Activated T-helper 2 cell treated with anti-CD3 and anti-CD28 coated beads, Interferon-gamma antibody, Interleukin-2, Interleukin-4, amounts not matched to agents 10 μg/mL and 5 μg/mL and 100 μg/mL, durations not matched to agents 14 hours and 24 hours and 36 hours (primary cell): ENCODE results near the gene CPED1. TPM values are rescaled to one million over a fixed set of nuclear protein-coding genes. Genes with fewer than 3 reads are reported as not detected.
"Not testable (repeated sequence)": the region's sequence is repeated elsewhere in the genome, so short reads cannot be mapped to it uniquely, and the experiment has no call there.

Source experiments
- DNase-seq: peaks from one replicate; pipeline ENCODE4 v3.0.0; 2021; ENCODE audit warnings: low spot score
- H3K27ac Mint-ChIP-seq: one replicate; pipeline ENCODE4 v1.8.0; 2021; ENCODE audit warnings: mixed read lengths
- H3K27me3 Mint-ChIP-seq: one replicate; pipeline ENCODE4 v1.8.0; 2021; ENCODE audit warnings: low read depth, mixed read lengths
- H3K36me3 Mint-ChIP-seq: one replicate; pipeline ENCODE4 v1.8.0; 2021; ENCODE audit warnings: low read depth, mixed read lengths
- H3K4me1 Mint-ChIP-seq: one replicate; pipeline ENCODE4 v1.8.0; 2021; ENCODE audit warnings: low read depth, mixed read lengths
- H3K4me3 Mint-ChIP-seq: one replicate; pipeline ENCODE4 v1.8.0; 2021; ENCODE audit warnings: low read depth, mild to moderate bottlenecking, moderate library complexity, mixed read lengths
- H3K9me3 Mint-ChIP-seq: one replicate; pipeline ENCODE4 v1.8.0; 2021; ENCODE audit warnings: mixed read lengths
- intact Hi-C: fragments of 100-400 bp; cut with micrococcal nuclease; formaldehyde crosslinking; loops from one replicate; pipeline ENCODE4 v1.15.1; 2023
- total RNA-seq: library from RNA; stranded (reverse); gene quantifications from 2 replicates; pipeline ENCODE4 v1.2.3, GENCODE V29; 2022

The CPED1 gene
- total RNA-seq, 1 donor from 2014 or later, result not detected

GRCh38 chr7:121046009-121046408 lies 57.5 kb downstream of the CPED1 start:
- intact Hi-C loops, result no loop called here
- Mint-ChIP-seq H3K27ac (no peak overlapping the region), H3K9me3 (no peaks in the 10 kb centered on the region), H3K4me3 (no peak overlapping the region), H3K27me3 (peaks cover 3% of the 10 kb centered on the region), H3K4me1 (no peaks in the 10 kb centered on the region), H3K36me3 (no peaks in the 10 kb centered on the region)
- no peak for DNase-seq

- peaks cover 3% of the 10 kb centered on the region for H3K27me3 Mint-ChIP-seq
- no peaks in the 10 kb centered on the region for H3K9me3 Mint-ChIP-seq
- no peak for DNase-seq
- H3K36me3 Mint-ChIP-seq, result no peaks in the 10 kb centered on the region
- H3K4me1 Mint-ChIP-seq, result no peaks in the 10 kb centered on the region
- intact Hi-C loops, result no loop called here
- H3K27ac Mint-ChIP-seq, result no peak overlapping the region
- H3K4me3 Mint-ChIP-seq, result no peak overlapping the region
These were observed 58.5 kb downstream of the CPED1 start for GRCh38 chr7:121046893-121047468.

- H3K4me1 Mint-ChIP-seq, result no peaks in the 10 kb centered on the region
- no peak for DNase-seq
- H3K27me3 Mint-ChIP-seq, result peaks cover 4% of the 10 kb centered on the region
- no peaks in the 10 kb centered on the region for H3K9me3 Mint-ChIP-seq
- H3K27ac Mint-ChIP-seq, result no peak overlapping the region
- no peaks in the 10 kb centered on the region for H3K36me3 Mint-ChIP-seq
- no peak overlapping the region for H3K4me3 Mint-ChIP-seq
- intact Hi-C loops, result no loop called here
These were observed 59.7 kb downstream of the CPED1 start for GRCh38 chr7:121048195-121048594.

GRCh38 chr7:121049028-121049791 lies 60.7 kb downstream of the CPED1 start:
- intact Hi-C loops, result no loop called here

GRCh38 chr7:121049897-121050296 lies 61.4 kb downstream of the CPED1 start:
- Mint-ChIP-seq H3K27ac (no peak overlapping the region), H3K4me1 (no peaks in the 10 kb centered on the region), H3K9me3 (no peaks in the 10 kb centered on the region), H3K36me3 (no peaks in the 10 kb centered on the region), H3K27me3 (peaks cover 5% of the 10 kb centered on the region), H3K4me3 (no peak overlapping the region)
- no peak for DNase-seq
- intact Hi-C loops, result no loop called here

More at GRCh38 chr7:121049028-121049791, 60.7 kb downstream of the CPED1 start:
- H3K4me3 Mint-ChIP-seq, result no peak overlapping the region
- H3K27me3 Mint-ChIP-seq, result peaks cover 3% of the 10 kb centered on the region
- H3K36me3 Mint-ChIP-seq, result no peaks in the 10 kb centered on the region
- H3K4me1 Mint-ChIP-seq, result no peaks in the 10 kb centered on the region
- no peak overlapping the region for H3K27ac Mint-ChIP-seq
- no peaks in the 10 kb centered on the region for H3K9me3 Mint-ChIP-seq
- no peak for DNase-seq

- intact Hi-C loops, result no loop called here
- Mint-ChIP-seq H3K9me3 (no peaks in the 10 kb centered on the region), H3K4me3 (no peak overlapping the region), H3K4me1 (no peaks in the 10 kb centered on the region), H3K27me3 (peaks cover 9% of the 10 kb centered on the region), H3K36me3 (no peaks in the 10 kb centered on the region), H3K27ac (no peak overlapping the region)
- no peak for DNase-seq
These were observed 64.7 kb downstream of the CPED1 start for GRCh38 chr7:121053219-121053618.

GRCh38 chr7:121054925-121055324 lies 66.4 kb downstream of the CPED1 start:
- peaks cover 9% of the 10 kb centered on the region for H3K27me3 Mint-ChIP-seq

GRCh38 chr7:121057878-121058277 lies 69.4 kb downstream of the CPED1 start:
- H3K4me1 Mint-ChIP-seq, result no peaks in the 10 kb centered on the region

More at GRCh38 chr7:121054925-121055324, 66.4 kb downstream of the CPED1 start:
- H3K9me3 Mint-ChIP-seq, result no peaks in the 10 kb centered on the region
- DNase-seq, result no peak
- no peak overlapping the region for H3K4me3 Mint-ChIP-seq
- no peaks in the 10 kb centered on the region for H3K4me1 Mint-ChIP-seq
- intact Hi-C loops, result no loop called here
- no peaks in the 10 kb centered on the region for H3K36me3 Mint-ChIP-seq
- H3K27ac Mint-ChIP-seq, result no peak overlapping the region

GRCh38 chr7:121058975-121059374 lies 70.5 kb downstream of the CPED1 start:
- no peak overlapping the region for H3K4me3 Mint-ChIP-seq
- H3K4me1 Mint-ChIP-seq, result no peaks in the 10 kb centered on the region
- no peak overlapping the region for H3K27ac Mint-ChIP-seq
- no peaks in the 10 kb centered on the region for H3K9me3 Mint-ChIP-seq
- DNase-seq, result no peak
- no peaks in the 10 kb centered on the region for H3K36me3 Mint-ChIP-seq
- intact Hi-C loops, result no loop called here
- H3K27me3 Mint-ChIP-seq, result peaks cover 9% of the 10 kb centered on the region

More at GRCh38 chr7:121057878-121058277, 69.4 kb downstream of the CPED1 start:
- H3K4me3 Mint-ChIP-seq, result no peak overlapping the region
- no peak overlapping the region for H3K27ac Mint-ChIP-seq
- H3K36me3 Mint-ChIP-seq, result no peaks in the 10 kb centered on the region
- intact Hi-C loops, result loop anchor here (2.0 kb wide), 1 partner anchor 13 kb away; no protein-coding TSS in a partner anchor
- peaks cover 9% of the 10 kb centered on the region for H3K27me3 Mint-ChIP-seq
- no peak for DNase-seq
- H3K9me3 Mint-ChIP-seq, result no peaks in the 10 kb centered on the region

- H3K4me3 Mint-ChIP-seq, H3K4me1 Mint-ChIP-seq, DNase-seq, H3K27ac Mint-ChIP-seq, intact Hi-C loops, H3K36me3 Mint-ChIP-seq, H3K9me3 Mint-ChIP-seq: not testable (repeated sequence)
- peaks cover 11% of the 10 kb centered on the region for H3K27me3 Mint-ChIP-seq
These were observed 71.5 kb downstream of the CPED1 start for GRCh38 chr7:121059979-121060509.

GRCh38 chr7:121061677-121062582 lies 73.4 kb downstream of the CPED1 start:
- Mint-ChIP-seq H3K9me3 (no peaks in the 10 kb centered on the region), H3K4me3 (no peak overlapping the region), H3K27me3 (peaks cover 12% of the 10 kb centered on the region), H3K4me1 (no peaks in the 10 kb centered on the region), H3K27ac (no peak overlapping the region), H3K36me3 (no peaks in the 10 kb centered on the region)
- intact Hi-C loops, result no loop called here
- no peak for DNase-seq

- intact Hi-C loops, result no loop called here
- Mint-ChIP-seq H3K27ac (no peak overlapping the region), H3K4me3 (no peak overlapping the region), H3K4me1 (no peaks in the 10 kb centered on the region), H3K27me3 (peaks cover 12% of the 10 kb centered on the region), H3K36me3 (no peaks in the 10 kb centered on the region), H3K9me3 (no peaks in the 10 kb centered on the region)
- no peak for DNase-seq
These were observed 74.3 kb downstream of the CPED1 start for GRCh38 chr7:121062671-121063279.
